Kidney glomerular epithelial cell (primary cell): Measurements from ENCODE around the gene PGF.

Experiments used
- DNase-seq: peaks from one replicate; lab custom pipeline; 2025; lab: John Stamatoyannopoulos, UW

Gene PGF

GRCh38 chr14:74956280-74957072 is 1.1 kb upstream of the PGF start:
- no peak for DNase-seq

- DNase-seq, result no peak
Observed at GRCh38 chr14:74956027-74956279, 556 bp upstream of the PGF start.

- DNase-seq, result no peak
Observed at GRCh38 chr14:74954947-74955228, 509 bp downstream of the PGF start.

- DNase-seq, result no peak
Observed at GRCh38 chr14:74954232-74954946, 1.0 kb downstream of the PGF start.

- DNase-seq, result no peak
Observed at GRCh38 chr14:74953686-74954085, 1.7 kb downstream of the PGF start.

- DNase-seq, result no peak
Observed at GRCh38 chr14:74952697-74953484, 2.5 kb downstream of the PGF start.

- DNase-seq, result no peak
Observed at GRCh38 chr14:74952180-74952665, 3.2 kb downstream of the PGF start.

- no peak for DNase-seq
Observed at GRCh38 chr14:74951443-74952179, 3.8 kb downstream of the PGF start.

GRCh38 chr14:74950795-74951442 is 4.5 kb downstream of the PGF start:
- no peak for DNase-seq

GRCh38 chr14:74949859-74950573 is 5.4 kb downstream of the PGF start:
- no peak for DNase-seq

GRCh38 chr14:74949191-74949601 is 6.2 kb downstream of the PGF start:
- DNase-seq, result no peak

- no peak for DNase-seq
Observed at GRCh38 chr14:74948228-74949175, 6.9 kb downstream of the PGF start.

- DNase-seq, result no peak
Observed at GRCh38 chr14:74947353-74948227, 7.8 kb downstream of the PGF start.

- DNase-seq, result no peak
Observed at GRCh38 chr14:74946659-74947281, 8.6 kb downstream of the PGF start.

- peak; percentile 43 for DNase-seq
Observed at GRCh38 chr14:74945852-74946658, 9.3 kb downstream of the PGF start.

GRCh38 chr14:74945261-74945851 is 10.0 kb downstream of the PGF start:
- no peak for DNase-seq

- no peak for DNase-seq
Observed at GRCh38 chr14:74942608-74943007, 12.8 kb downstream of the PGF start.
